HG03159 (cell line): ENCODE results near the gene MTA3.
"Not testable (repeated sequence)": the region's sequence is repeated elsewhere in the genome, so short reads cannot be mapped to it uniquely, and the experiment has no call there.

Experiments
- ATAC-seq: cut with Tn5 transposase; IDR thresholded peaks from one replicate; pipeline ENCODE4 v1.9.1; 2021; ENCODE audit warnings: mild to moderate bottlenecking, moderate library complexity; ENCODE audit not compliant: unreplicated experiment

The MTA3 gene

DNA sequence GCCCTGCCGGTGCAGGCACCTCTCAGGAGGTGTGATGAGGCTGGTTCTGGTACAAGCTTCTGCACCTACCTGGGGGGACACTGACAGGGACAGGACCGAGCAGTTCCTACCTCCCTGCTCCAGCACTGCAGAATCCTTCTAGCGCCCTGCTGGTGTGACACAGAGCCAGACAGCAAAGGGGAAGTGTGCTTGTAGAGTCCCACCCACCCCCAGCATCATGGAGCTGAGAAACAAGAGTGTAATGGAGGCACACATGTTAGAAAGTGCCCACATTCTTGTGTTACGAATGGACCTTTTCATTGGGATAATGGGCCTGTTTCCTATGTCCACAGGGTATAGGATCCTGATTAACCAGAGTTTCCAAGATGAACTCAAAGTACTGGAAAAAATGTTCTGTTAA, 157.2 kb downstream of the MTA3 start:
- no peak for ATAC-seq

DNA sequence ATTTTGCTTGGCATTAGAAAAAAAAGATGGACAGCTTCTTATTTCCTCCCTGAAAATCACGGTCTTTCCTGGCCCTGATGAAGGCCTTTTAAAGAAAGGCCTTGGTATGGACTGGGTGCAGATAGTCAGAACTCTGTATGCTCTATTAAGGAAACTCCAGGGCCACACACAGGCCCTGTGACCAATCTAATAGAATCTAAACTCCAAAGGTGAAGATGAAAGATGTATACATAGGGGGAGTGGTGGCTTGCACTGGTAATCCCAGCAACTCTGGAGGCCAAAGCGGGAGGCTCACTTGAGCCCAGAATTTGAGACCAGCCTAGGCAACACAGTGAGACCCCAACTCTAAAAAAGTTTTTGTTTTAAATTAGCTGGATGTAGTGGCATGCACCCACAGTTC, 158.2 kb downstream of the MTA3 start:
- ATAC-seq: no peak

- ATAC-seq: not testable (repeated sequence)
Measured at GRCh38 chr2:42731316-42731715, 162.9 kb downstream of the MTA3 start.

DNA sequence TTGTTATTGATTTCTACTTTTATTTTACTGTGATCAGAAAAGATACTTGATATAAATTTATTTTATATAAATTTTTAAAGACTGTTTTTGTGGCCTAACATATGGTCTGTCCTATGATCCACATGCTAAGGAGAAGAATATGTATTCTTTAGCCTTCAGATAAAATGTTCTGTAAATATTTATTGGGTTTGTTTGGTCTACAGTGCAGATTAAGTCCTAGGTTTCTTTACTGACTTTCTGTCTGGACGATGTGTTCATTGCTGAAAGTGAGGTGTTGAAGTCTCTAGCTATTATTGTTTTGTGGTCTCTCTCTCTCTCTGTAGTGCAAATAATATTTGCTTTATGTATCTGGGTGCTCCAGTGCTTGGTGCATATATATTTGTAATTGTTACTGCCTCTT, 165.4 kb downstream of the MTA3 start:
- no peak for ATAC-seq

DNA sequence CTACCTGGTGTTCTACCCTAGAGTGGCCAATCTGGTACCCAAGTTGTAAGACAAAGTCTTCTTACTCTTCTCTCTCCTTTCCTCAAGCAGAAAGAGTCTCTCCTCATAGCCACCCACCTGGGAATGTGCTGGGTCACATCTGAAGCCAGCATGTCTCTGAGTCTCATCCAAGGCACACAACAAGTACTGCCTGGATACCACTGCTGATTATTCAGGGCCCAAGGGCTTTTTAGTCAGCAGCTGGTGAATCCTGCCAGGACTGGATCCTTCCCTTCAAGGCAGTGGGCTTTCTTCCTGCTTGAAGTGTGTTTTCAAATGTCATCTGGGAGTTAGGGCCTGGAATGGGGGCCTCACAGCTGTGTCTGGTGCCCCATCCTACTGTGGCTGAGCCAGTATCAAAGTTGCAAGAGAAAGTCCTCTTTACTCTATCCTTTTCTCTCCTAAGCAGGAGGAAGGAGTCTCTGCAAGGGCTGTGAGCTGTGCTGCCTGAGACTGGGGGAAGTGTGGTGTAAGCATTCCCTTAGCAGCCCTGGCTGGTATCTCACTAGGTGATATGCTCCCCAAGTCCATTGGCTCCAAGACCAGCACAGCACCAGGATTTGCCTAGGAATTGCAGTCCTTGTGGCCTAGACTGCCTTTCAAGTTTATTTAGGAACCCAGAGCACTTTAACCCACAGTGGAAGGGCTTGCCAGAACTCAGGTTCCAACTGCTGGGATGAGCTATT, 168.3 kb downstream of the MTA3 start:
- no peak for ATAC-seq

- ATAC-seq: no peak
Measured at GRCh38 chr2:42741140-42741539, 172.7 kb downstream of the MTA3 start.

GRCh38 chr2:42742740-42743658, 174.6 kb downstream of the MTA3 start:
- ATAC-seq: no peak

DNA sequence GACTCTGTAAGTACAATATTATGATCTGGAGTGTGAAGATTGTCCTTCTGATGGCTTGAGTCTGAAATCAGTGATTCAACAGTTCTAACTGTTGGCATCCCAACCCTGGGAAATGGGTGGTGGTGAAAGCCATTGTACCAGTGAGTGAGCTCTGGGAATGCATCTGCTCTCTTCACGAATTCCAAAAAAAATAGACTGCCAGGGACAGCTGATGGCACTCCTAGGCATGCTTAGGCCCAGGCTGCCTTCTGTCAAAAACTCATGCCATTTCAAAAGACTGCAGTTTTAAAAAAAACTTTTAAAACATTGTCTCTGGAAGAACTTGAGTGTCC, 175.2 kb downstream of the MTA3 start:
- ATAC-seq: no peak

DNA sequence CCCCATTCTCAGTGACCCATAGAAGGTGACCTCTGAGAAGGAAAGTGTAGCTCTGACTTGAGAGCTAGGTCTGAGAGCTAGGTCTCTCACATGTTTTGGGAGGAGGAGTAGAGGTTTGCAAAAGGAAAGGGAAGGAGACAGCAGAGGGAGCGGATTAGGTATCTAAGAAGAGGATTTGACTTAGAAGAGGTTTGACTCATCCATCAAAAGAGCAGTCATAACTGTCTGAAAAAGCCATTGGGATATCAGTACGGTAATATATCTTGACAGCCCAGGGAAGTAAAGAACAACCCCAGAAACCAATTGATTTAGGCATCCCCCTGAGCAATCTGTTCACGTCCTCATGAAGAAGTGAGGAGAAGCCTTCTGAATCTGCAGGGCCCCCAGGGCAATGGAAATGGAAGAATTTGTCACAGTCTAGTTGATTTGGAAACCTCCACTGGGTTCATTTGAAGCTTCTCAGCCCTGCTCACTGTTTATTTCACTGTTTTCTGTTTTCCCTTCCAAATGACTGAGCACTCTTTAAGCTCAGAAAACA, 176.2 kb downstream of the MTA3 start:
- ATAC-seq: no peak

DNA sequence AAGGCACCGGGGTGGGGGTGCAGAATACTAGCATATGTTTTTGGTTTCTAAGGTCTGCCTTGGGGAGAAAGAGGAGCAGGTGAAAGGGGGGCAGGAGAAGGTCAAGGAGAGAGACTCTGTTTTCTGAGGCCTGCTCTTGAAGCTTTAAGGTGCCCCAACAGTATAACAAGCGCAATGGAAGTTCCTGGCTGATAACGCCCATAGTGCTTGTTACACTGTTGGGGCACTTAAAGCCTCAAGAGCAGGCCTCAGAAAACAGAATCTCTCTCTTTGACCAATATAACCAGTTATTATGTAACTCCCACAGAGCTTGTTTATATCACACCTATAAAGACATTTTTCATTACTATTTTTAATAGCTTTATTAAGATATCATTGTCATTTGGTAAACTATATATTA, 179.0 kb downstream of the MTA3 start:
- ATAC-seq: no peak

DNA sequence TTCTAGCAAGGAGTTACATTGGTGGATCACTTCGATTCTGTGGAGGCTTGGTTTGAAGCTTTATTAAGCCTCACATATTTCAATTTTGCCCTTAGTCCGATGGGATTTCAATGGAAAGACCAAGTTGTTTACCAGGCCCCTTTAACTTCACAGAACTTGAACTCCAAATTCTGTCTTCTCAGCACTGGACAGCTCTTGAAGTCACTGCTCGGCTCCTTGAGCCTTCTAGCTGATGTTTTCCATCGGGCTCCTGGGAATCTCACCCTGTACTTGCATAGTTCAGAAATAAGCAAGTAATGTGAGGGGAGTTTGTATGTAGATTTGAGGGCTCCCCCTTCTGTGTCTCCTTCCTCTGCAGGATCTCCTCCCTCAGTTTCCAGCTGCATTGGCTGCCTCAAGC, 180.4 kb downstream of the MTA3 start:
- ATAC-seq: no peak

- ATAC-seq: peak; percentile 51
Measured at GRCh38 chr2:42752314-42752713, 183.9 kb downstream of the MTA3 start.

GRCh38 chr2:42752816-42753813, 184.7 kb downstream of the MTA3 start:
- no peak for ATAC-seq

DNA sequence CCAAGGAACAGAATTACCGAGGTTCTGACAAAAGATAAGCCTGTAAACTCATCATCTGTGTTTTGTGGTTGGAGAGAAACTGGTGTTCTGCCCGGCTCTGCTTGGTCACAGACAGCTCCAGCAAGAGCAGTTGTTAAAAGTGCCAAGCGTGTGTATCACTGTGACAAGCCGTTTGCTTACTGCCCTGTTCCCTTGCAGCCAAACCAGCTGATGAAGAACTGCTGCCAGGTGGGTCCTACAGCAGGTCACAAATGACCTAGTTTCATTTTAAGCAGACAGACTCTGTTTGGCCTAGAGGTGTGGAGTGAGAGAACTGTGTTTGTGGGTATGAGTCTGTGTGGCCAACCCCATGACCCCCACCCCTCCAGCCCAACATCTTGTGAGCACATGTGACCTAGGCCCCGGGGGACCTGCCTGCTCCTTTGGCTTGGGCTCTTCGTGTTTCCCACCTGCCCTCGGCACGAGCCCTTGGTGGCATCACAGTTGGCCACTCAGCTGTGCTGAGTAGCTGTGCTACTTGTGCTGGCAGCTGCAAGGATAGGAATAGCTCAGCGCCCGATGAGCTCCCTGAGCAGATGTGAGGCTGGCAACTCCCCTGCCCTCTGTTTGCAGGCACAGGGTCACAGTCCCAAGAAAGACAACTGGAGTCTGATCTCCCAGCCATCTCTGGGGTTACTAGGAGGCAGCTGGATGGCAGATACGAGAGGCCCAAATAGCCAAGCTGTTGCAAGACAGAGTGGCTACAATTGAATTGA, 185.8 kb downstream of the MTA3 start:
- peak; percentile 74 for ATAC-seq

- no peak for ATAC-seq
Measured at GRCh38 chr2:42754776-42755140, 186.3 kb downstream of the MTA3 start.

DNA sequence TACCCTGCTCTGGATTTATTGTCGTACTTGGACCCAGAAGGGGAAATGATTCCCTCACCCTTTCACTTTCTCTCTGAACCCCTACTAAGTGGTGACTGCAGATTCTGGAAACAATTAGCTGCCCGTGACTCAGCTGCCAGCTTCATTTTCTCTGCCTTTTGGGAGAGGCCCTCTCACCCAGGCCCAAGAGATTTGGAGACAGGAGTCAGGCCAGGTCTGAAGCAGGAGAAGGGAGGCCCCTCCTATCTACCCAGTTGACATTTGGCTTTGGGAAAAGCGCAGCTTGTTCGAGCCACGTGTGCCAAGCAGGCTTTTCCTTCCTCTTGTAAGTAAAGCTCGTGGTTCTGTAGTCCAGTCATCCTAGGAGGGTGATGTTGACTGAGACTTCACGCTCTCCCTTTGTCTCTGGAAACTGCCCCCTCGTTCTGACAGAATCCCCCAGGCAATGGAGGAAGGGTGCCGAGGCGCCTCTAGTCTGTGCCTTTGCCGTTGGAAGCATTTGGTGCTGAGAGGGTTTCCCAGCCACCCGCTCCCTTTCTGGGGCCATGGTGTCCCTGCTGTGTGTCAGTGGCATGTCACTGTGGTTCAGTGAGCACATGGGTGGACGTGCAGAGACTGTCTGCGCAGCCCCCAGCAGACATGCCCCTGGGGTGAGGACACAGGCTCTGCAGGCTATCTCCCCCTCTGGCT, 186.9 kb downstream of the MTA3 start:
- ATAC-seq: no peak

- no peak for ATAC-seq
Measured at GRCh38 chr2:42756150-42756775, 187.8 kb downstream of the MTA3 start.

DNA sequence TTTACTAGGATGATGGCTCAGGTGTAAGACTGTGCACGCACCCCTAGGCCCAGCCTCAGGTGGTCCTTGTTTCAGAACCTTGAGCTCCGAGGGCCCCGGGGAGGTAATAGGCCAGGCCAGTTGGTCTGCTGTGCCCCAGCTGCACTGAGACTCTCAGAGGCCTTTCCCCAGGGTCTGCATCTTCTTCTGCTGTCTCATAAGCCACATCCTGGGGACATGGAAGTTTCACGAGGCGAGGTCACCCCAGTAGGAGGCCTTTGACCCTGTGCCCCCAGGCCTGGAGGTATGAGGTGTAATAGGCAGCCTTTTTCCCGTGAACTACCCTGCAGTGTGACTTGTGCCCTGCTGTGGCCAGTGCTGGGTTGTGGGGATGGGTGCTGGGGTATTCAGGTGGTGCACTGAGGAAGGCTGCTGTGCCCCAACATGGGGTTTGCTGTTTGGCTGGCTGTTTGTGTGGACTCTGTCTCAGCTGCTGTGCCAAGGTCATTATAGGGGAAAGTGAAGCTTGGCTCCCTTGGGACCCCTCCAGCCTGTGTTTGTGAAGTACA, 188.6 kb downstream of the MTA3 start:
- no peak for ATAC-seq
